GM12891 (cell line): ENCODE results near the gene KPNA6.

Source experiments
- PAX5 ChIP-seq: IDR thresholded peaks from 2 replicates; pipeline ENCODE4 v1.6.1; 2011; ENCODE audit warnings: low read length, moderate library complexity, mild to moderate bottlenecking; ENCODE audit not compliant: insufficient read depth, severe bottlenecking
- POLR2A ChIP-seq: IDR thresholded peaks from 2 replicates; pipeline ENCODE4 v1.6.1; 2011; ENCODE audit warnings: low read depth, low read length, control low read depth
- POLR2AphosphoS5 ChIP-seq: IDR thresholded peaks from 2 replicates; pipeline ENCODE4 v1.6.1; 2011; ENCODE audit warnings: low read depth, low read length, control low read depth
- POU2F2 ChIP-seq: IDR thresholded peaks from 2 replicates; pipeline ENCODE4 v1.6.1; 2011; ENCODE audit warnings: low read depth, mild to moderate bottlenecking, control low read depth, low read length, moderate library complexity
- SPI1 ChIP-seq: IDR thresholded peaks from 2 replicates; pipeline ENCODE4 v1.6.1; 2011; ENCODE audit warnings: low read depth, low read length, control low read depth
- TAF1 ChIP-seq: IDR thresholded peaks from 2 replicates; pipeline ENCODE4 v1.6.1; 2011; ENCODE audit warnings: low read depth, low read length, control low read depth

DNA sequence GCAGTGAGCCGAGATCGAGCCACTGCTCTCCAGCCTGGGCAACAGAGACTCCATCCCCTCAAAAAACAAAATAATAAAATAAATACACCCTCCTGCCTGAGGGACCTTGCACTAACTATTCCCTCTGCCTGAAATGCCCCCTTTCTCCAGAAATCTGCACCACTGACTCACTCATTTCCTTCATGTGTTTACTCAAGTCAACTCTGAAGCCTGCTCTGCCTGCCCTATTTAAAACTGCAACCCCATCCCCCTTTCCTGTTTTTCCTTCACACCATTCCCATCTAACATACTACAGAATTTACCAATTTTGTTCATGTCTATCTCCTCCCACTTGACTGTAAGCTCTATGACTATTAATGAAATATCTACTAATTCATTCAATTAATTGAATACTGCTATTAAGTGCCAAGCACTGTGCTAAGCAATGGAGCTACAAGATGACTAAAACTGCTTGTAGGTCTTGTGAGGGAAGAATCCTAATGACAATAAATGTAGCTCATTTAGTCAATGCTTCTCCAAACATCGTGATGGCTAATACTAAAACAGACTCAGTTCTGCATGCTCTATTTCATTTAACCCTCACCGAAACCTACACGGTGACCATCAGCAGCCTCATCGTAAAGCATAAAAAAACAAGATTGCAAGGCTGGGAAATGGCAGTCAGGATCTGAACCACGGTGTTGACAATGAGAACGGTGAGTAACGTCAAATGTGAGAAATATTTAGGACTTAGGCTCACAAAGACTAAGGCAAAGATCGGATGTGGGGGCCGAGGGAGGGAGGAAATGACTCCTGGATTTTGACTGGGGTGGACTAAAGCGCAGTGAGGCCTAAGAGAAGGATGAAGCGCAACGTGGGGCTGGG, 35.9 kb upstream of the KPNA6 start:
- TF ChIP-seq POLR2A: no peak
- no peak for TF ChIP-seq POLR2AphosphoS5
- no peak for TF ChIP-seq TAF1
- TF ChIP-seq SPI1: no peak
- no peak for TF ChIP-seq PAX5
- no peak for TF ChIP-seq POU2F2
